ENCODE data around the gene RNF180.

DNA sequence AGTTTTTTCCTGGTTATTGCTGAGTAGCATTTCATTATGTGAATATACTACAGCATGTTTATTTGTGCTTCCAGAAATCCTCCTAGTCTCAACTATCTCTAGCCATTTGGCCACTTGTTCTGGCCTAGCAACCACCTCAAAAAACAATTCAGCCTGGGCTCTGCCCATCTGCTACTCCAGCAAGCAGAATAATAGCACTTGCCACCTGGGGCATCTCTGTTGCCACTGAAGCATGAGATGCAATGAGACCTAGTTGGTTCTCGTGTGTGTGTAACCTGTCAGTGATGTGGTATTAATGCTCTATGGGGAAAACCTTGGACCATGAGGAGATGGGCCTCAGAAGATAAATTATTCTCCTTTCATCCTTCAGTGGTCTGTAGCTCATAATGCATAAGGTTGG, 129.5 kb downstream of the RNF180 start:
- TF ChIP-seq, protein P1, sequence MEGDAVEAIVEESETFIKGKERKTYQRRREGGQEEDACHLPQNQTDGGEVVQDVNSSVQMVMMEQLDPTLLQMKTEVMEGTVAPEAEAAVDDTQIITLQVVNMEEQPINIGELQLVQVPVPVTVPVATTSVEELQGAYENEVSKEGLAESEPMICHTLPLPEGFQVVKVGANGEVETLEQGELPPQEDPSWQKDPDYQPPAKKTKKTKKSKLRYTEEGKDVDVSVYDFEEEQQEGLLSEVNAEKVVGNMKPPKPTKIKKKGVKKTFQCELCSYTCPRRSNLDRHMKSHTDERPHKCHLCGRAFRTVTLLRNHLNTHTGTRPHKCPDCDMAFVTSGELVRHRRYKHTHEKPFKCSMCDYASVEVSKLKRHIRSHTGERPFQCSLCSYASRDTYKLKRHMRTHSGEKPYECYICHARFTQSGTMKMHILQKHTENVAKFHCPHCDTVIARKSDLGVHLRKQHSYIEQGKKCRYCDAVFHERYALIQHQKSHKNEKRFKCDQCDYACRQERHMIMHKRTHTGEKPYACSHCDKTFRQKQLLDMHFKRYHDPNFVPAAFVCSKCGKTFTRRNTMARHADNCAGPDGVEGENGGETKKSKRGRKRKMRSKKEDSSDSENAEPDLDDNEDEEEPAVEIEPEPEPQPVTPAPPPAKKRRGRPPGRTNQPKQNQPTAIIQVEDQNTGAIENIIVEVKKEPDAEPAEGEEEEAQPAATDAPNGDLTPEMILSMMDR (tag by site-specific recombination; IDR thresholded peaks at IDR 0.05): no peak
- TF ChIP-seq MZF1 (tag by site-specific recombination; IDR thresholded peaks at IDR 0.05; ENCODE audit: borderline replicate concordance) (no peak), ZNF707 (tag by site-specific recombination; IDR thresholded peaks at IDR 0.05) (no peak), ZNF658 (tag by site-specific recombination; IDR thresholded peaks at IDR 0.05) (no peak), ZBTB8A (tag by site-specific recombination; IDR thresholded peaks at IDR 0.05) (no peak), TCF7L2 (IDR thresholded peaks at IDR 0.05; ENCODE audit: borderline replicate concordance, low read depth, low read length) (no peak), ZNF48 (tag by site-specific recombination; IDR thresholded peaks at IDR 0.05) (no peak), ZNF416 (tag by site-specific recombination; IDR thresholded peaks at IDR 0.05) (no peak), ZNF558 (tag by site-specific recombination; IDR thresholded peaks at IDR 0.05) (no peak), ZNF768 (tag by site-specific recombination; IDR thresholded peaks at IDR 0.05) (no peak), ZBTB1 (tag by site-specific recombination; IDR thresholded peaks at IDR 0.05) (no peak), ZFP37 (tag by site-specific recombination; IDR thresholded peaks at IDR 0.05) (no peak), IKZF3 (tag by site-specific recombination; IDR thresholded peaks at IDR 0.05) (no peak)
- TF ChIP-seq, protein P2, sequence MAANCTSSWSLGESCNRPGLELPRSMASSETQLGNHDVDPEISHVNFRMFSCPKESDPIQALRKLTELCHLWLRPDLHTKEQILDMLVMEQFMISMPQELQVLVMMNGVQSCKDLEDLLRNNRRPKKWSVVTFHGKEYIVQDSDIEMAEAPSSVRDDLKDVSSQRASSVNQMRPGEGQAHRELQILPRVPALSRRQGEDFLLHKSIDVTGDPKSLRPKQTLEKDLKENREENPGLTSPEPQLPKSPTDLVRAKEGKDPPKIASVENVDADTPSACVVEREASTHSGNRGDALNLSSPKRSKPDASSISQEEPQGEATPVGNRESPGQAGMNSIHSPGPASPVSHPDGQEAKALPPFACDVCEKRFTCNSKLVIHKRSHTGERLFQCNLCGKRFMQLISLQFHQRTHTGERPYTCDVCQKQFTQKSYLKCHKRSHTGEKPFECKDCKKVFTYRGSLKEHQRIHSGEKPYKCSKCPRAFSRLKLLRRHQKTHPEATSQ (tag by site-specific recombination; IDR thresholded peaks at IDR 0.05): no peak
